H1 (cell line): ENCODE measurements around the gene RBM17. TPM values are rescaled to one million over a fixed set of nuclear protein-coding genes. Genes with fewer than 3 reads are reported as not detected.

Experiments
- CTCF ChIA-PET: fragments of 300-600 bp; sonication (Branson Sonifier 250); formaldehyde crosslinking; loops from one replicate; lab custom pipeline; 2021; ENCODE audit not compliant: partially characterized antibody; lab: Charles Lee
- POLR2A ChIA-PET: fragments of 300-600 bp; sonication (Branson Sonifier 250); formaldehyde crosslinking; loops from one replicate; lab custom pipeline; 2021; ENCODE audit warnings: inconsistent platforms; ENCODE audit not compliant: partially characterized antibody; lab: Charles Lee
- DNase-seq, 2 experiments: peaks; one replicate each; pipeline versions ENCODE4 v3.0.0 to v3.0.0-alpha.2; 2010 to 2022; ENCODE audit warnings: low spot score in 2 of 2, low read depth in 1 of 2, mixed read lengths in 1 of 2
- FAIRE-seq: peaks from 2 replicates; lab custom pipeline; 2011; peaks lifted over from hg19 to GRCh38; lab: Jason Lieb, UNC
- H2AFZ ChIP-seq: 2 replicates; pipeline ENCODE4 v1.8.1; 2012; ENCODE audit warnings: low read length, inconsistent platforms
- H2AK5ac ChIP-seq: 2 replicates; pipeline ENCODE4 v1.6.1; 2013; ENCODE audit warnings: low read depth, low read length
- H2BK120ac ChIP-seq: replicated peaks from 2 replicates; pipeline ENCODE3; 2013; ENCODE audit warnings: low read depth, low read length, inconsistent platforms
- H2BK12ac ChIP-seq: 2 replicates; pipeline ENCODE4 v1.6.1; 2013; ENCODE audit warnings: low read depth, low read length
- H2BK15ac ChIP-seq: 2 replicates; pipeline ENCODE4 v1.6.1; 2013; ENCODE audit warnings: low read length
- H2BK20ac ChIP-seq: 2 replicates; pipeline ENCODE4 v1.6.1; 2013; ENCODE audit warnings: low read length
- H2BK5ac ChIP-seq: 2 replicates; pipeline ENCODE4 v1.6.1; 2013; ENCODE audit warnings: low read depth, low read length
- H3K14ac ChIP-seq: 2 replicates; pipeline ENCODE4 v1.6.1; 2013; ENCODE audit warnings: inconsistent platforms; ENCODE audit not compliant: insufficient read length
- H3K18ac ChIP-seq: 2 replicates; pipeline ENCODE4 v1.6.1; 2013; ENCODE audit warnings: low read length; ENCODE audit errors: extremely low read depth
- H3K23ac ChIP-seq: 2 replicates; pipeline ENCODE4 v1.6.1; 2013; ENCODE audit warnings: inconsistent platforms; ENCODE audit not compliant: insufficient read length
- H3K23me2 ChIP-seq: 2 replicates; pipeline ENCODE4 v1.6.1; 2013; ENCODE audit warnings: low read depth, low read length
- H3K27ac ChIP-seq: 2 replicates; pipeline ENCODE4 v1.6.1; 2011; ENCODE audit warnings: low read depth, low read length, inconsistent platforms
- H3K27me3 ChIP-seq, 4 experiments: replicated peaks in 1 of 4; 1 replicate in 1 of 4; 2 replicates in 3 of 4; pipeline versions ENCODE4 v1.6.1 to v1.8.1; 2011 to 2013; ENCODE audit warnings: low read length in 3 of 4, mild to moderate bottlenecking in 3 of 4, inconsistent platforms in 2 of 4, mixed read lengths in 2 of 4, moderate library complexity in 1 of 4; ENCODE audit not compliant: control insufficient read depth in 3 of 4, insufficient read depth in 3 of 4; ENCODE audit errors: extremely low read depth in 1 of 4
- H3K36me3 ChIP-seq, 4 experiments: 2 replicates each; pipeline versions ENCODE4 v1.6.1 to v1.8.1; 2011 to 2013; ENCODE audit warnings: mild to moderate bottlenecking in 4 of 4, low read length in 3 of 4, moderate library complexity in 2 of 4, control low read depth in 1 of 4, inconsistent platforms in 1 of 4; ENCODE audit not compliant: insufficient read depth in 4 of 4, control insufficient read depth in 2 of 4
- H3K4ac ChIP-seq: replicated peaks from 2 replicates; pipeline ENCODE3; 2013; ENCODE audit warnings: low read length, low read depth, mixed read lengths, inconsistent platforms; ENCODE audit not compliant: insufficient read length
- H3K4me1 ChIP-seq, 4 experiments: replicated peaks in 1 of 4; 1 replicate in 1 of 4; 2 replicates in 3 of 4; pipeline versions ENCODE4 v1.6.1 to v1.8.1; 2011 to 2013; ENCODE audit warnings: low read length in 3 of 4, inconsistent platforms in 2 of 4, mixed read lengths in 1 of 4; ENCODE audit not compliant: insufficient read depth in 4 of 4, control insufficient read depth in 3 of 4
- H3K4me2 ChIP-seq, 2 experiments: 2 replicates each; pipeline versions ENCODE4 v1.6.1 to v1.8.1; 2011 to 2013; ENCODE audit warnings: low read depth in 2 of 2, low read length in 2 of 2, control low read depth in 1 of 2, inconsistent platforms in 1 of 2, mild to moderate bottlenecking in 1 of 2; ENCODE audit not compliant: insufficient read depth in 1 of 2
- H3K4me3 ChIP-seq, 4 experiments: fragments of 200-600, 300-600 bp in 1 of 4; sonication (generic), shearing (Covaris generic), sonication (Bioruptor Twin) in 1 of 4; 2 replicates each; pipeline versions ENCODE4 v1.5.1 to v1.8.1; 2011 to 2016; ENCODE audit warnings: low read length in 4 of 4, low read depth in 3 of 4, control low read depth in 2 of 4, inconsistent platforms in 2 of 4, mild to moderate bottlenecking in 2 of 4, mixed read lengths in 1 of 4, moderate library complexity in 1 of 4; ENCODE audit not compliant: insufficient read depth in 2 of 4; ENCODE audit errors: extremely low read depth in 1 of 4
- H3K56ac ChIP-seq: replicated peaks from 2 replicates; pipeline ENCODE3; 2013; ENCODE audit warnings: low read depth, mild to moderate bottlenecking, mixed read lengths, low read length, inconsistent platforms; ENCODE audit not compliant: insufficient read length
- H3K79me1 ChIP-seq: 2 replicates; pipeline ENCODE4 v1.6.1; 2013; ENCODE audit warnings: low read depth, low read length, control low read depth
- H3K79me2 ChIP-seq, 2 experiments: 2 replicates each; pipeline versions ENCODE4 v1.6.1 to v1.8.1; 2012 to 2013; ENCODE audit warnings: low read length in 2 of 2, mild to moderate bottlenecking in 2 of 2, inconsistent platforms in 1 of 2; ENCODE audit not compliant: insufficient read depth in 2 of 2, control insufficient read depth in 1 of 2
- H3K9ac ChIP-seq, 4 experiments: replicated peaks in 1 of 4; 1 replicate in 1 of 4; 2 replicates in 3 of 4; pipeline versions ENCODE4 v1.6.1 to v1.8.1; 2011 to 2013; ENCODE audit warnings: low read depth in 3 of 4, low read length in 3 of 4, control low read depth in 2 of 4, mild to moderate bottlenecking in 2 of 4, moderate library complexity in 2 of 4, inconsistent platforms in 1 of 4; ENCODE audit errors: extremely low read depth in 1 of 4
- H3K9me3 ChIP-seq, 2 experiments: 2 replicates each; pipeline versions ENCODE4 v1.6.1 to v1.8.1; 2012 to 2013; ENCODE audit warnings: mild to moderate bottlenecking in 2 of 2, moderate library complexity in 2 of 2, control low read depth in 1 of 2, inconsistent platforms in 1 of 2, low read depth in 1 of 2, low read length in 1 of 2, mixed read lengths in 1 of 2; ENCODE audit not compliant: insufficient read depth in 2 of 2
- H4K20me1 ChIP-seq, 2 experiments: replicated peaks in 1 of 2; 2 replicates each; pipeline versions ENCODE3 to v1.8.1; 2011 to 2013; ENCODE audit warnings: inconsistent platforms in 2 of 2, low read length in 2 of 2, mild to moderate bottlenecking in 1 of 2; ENCODE audit not compliant: insufficient read depth in 2 of 2, control insufficient read depth in 1 of 2
- H4K5ac ChIP-seq: 2 replicates; pipeline ENCODE4 v1.6.1; 2013; ENCODE audit warnings: low read length, low read depth, mixed read lengths, inconsistent platforms; ENCODE audit not compliant: insufficient read length
- H4K8ac ChIP-seq: 2 replicates; pipeline ENCODE4 v1.8.0; 2013; ENCODE audit warnings: mild to moderate bottlenecking, moderate library complexity, low read length, inconsistent platforms; ENCODE audit not compliant: insufficient read depth; ENCODE audit errors: extremely low read depth
- H4K91ac ChIP-seq: replicated peaks from 2 replicates; pipeline ENCODE3; 2013; ENCODE audit warnings: low read length, mixed read lengths, inconsistent platforms; ENCODE audit not compliant: insufficient read length
- E2F6 ChIP-seq: IDR thresholded peaks from 2 replicates; pipeline ENCODE4 v1.6.1; 2012; ENCODE audit warnings: inconsistent platforms
- EZH2 ChIP-seq: fragments of 200-600 bp; sonication (generic); IDR thresholded peaks from 2 replicates; pipeline ENCODE4 v1.7.1; 2012; ENCODE audit warnings: low read depth, mild to moderate bottlenecking, moderate library complexity, low read length, inconsistent platforms; ENCODE audit not compliant: severe bottlenecking
- FOSL1 ChIP-seq: IDR thresholded peaks from 2 replicates; pipeline ENCODE4 v1.6.1; 2011; ENCODE audit warnings: mild to moderate bottlenecking, low read depth, low read length, moderate library complexity; ENCODE audit not compliant: insufficient read depth
- KDM5A ChIP-seq: fragments of 200-600 bp; IDR thresholded peaks from 2 replicates; pipeline ENCODE4 v1.7.1; 2012; ENCODE audit warnings: mild to moderate bottlenecking, low read length, inconsistent platforms, mixed read lengths
- NRF1 ChIP-seq: IDR thresholded peaks from 2 replicates; pipeline ENCODE4 v1.6.1; 2011; ENCODE audit warnings: mild to moderate bottlenecking, low read depth, low read length, improper control_type of control experiment
- RFX5 ChIP-seq: IDR thresholded peaks from 2 replicates; pipeline ENCODE4 v1.6.1; 2011; ENCODE audit warnings: low read depth, low read length, improper control_type of control experiment, borderline replicate concordance
- RNF2 ChIP-seq: fragments of 200-900, 300-1000 bp; sonication (generic); IDR thresholded peaks from 2 replicates; pipeline ENCODE4 v1.7.1; 2016; ENCODE audit warnings: borderline replicate concordance, low read depth, mild to moderate bottlenecking, antibody characterized with exemption, low read length; ENCODE audit not compliant: poor library complexity, severe bottlenecking; ENCODE audit errors: missing control alignments
- SIN3A ChIP-seq, 2 experiments: IDR thresholded peaks in 1 of 2; conservative IDR thresholded peaks in 1 of 2; 2 replicates each; pipeline ENCODE4 v1.6.1; 2011 to 2012; ENCODE audit warnings: low read length in 2 of 2, improper control_type of control experiment in 1 of 2, low read depth in 1 of 2, mild to moderate bottlenecking in 1 of 2
- WGBS, 2 experiments: shearing (Covaris generic) in 1 of 2; methylation state at CpG; one replicate each; pipeline versions ENCODE4 v1.1.6 to v1.1.7; 2013 to 2015; ENCODE audit warnings: low lambda C conversion rate in 2 of 2, mixed read lengths in 2 of 2, inconsistent platforms in 1 of 2, low coverage in 1 of 2, missing lambda C conversion rate in 1 of 2; ENCODE audit not compliant: insufficient replicate concordance in 2 of 2, insufficient coverage in 1 of 2, insufficient read length in 1 of 2; ENCODE audit errors: extremely low coverage in 1 of 2, missing lambda C conversion rate in 1 of 2; 5-methylcytosine and 5-hydroxymethylcytosine counted together
- polyA plus RNA-seq, 7 experiments: library from polyadenylated mRNA; depleted of rRNA in 3 of 7; stranded (reverse) in 5 of 7; unstranded in 2 of 7; fragments of >200 nt in 5 of 7; fragments of 200-250 nt in 2 of 7; gene quantifications; 1 replicate in 5 of 7; 2 replicates in 1 of 7; 4 replicates in 1 of 7; pipeline versions ENCODE4 v1.2.1 to v1.2.3, GENCODE V29; 2011 to 2013; ENCODE audit warnings: missing spikeins in 2 of 7, mixed read lengths in 2 of 7
- total RNA-seq: library from RNA; stranded (reverse); fragmentation: NEBNext Ultra II Directional; extraction: Animal tissue kit (Norgen Biotek cat#: 25700); gene quantifications from 2 replicates; pipeline ENCODE4 v1.2.1, GENCODE V29; 2021
- TF ChIP-seq, protein P1 (sequence below): IDR thresholded peaks from 2 replicates; pipeline ENCODE4 v1.6.1; 2011; ENCODE audit warnings: low read depth, mild to moderate bottlenecking, low read length; ENCODE audit not compliant: insufficient read depth
- TF ChIP-seq, protein P2 (sequence below): IDR thresholded peaks from 2 replicates; pipeline ENCODE4 v1.6.1; 2011; ENCODE audit warnings: low read length, improper control_type of control experiment

RBM17 gene
- total and polyA plus RNA-seq, 2 of the 8 experiments (the other 6 are each of a cell fraction or from before 2014, with no cell fraction given) = 15.7 to 128 TPM

GRCh38 chr10:6119962-6120361 is 31.1 kb downstream of the RBM17 start:
- no peaks in the 10 kb centered on the region for H3K9me3 ChIP-seq
- no peak overlapping the region for H4K5ac ChIP-seq
- H3K9ac ChIP-seq = no peak overlapping the region
- H3K27ac ChIP-seq = no peak overlapping the region
- DNase-seq (no peak), FAIRE-seq (no peak)
- no peaks in the 10 kb centered on the region for H4K20me1 ChIP-seq
- H2BK15ac ChIP-seq = no peak overlapping the region
- no peak overlapping the region for H3K56ac ChIP-seq
- H2BK12ac ChIP-seq = no peak overlapping the region
- ChIA-PET POLR2A (interaction anchor here (1.3 kb wide), 1 partner anchor 14 kb away, joined by 4 read pairs; no protein-coding TSS in a partner anchor), CTCF (interaction anchor here (1.6 to 3.4 kb wide), 5 partner anchors 8 to 82 kb away, joined by 4 to 15 read pairs (median 6); partner anchors contain the start of gene PFKFB3)
- no peak overlapping the region for H3K18ac ChIP-seq
- H3K36me3 ChIP-seq = peaks cover 2 to 21% (median 4%) of the 10 kb centered on the region in 4 experiments; a peak in 6 of 8 replicates
- H3K4me1 ChIP-seq = no peaks in the 10 kb centered on the region; a peak in 2 of 7 replicates
- H3K27me3 ChIP-seq = no peaks in the 10 kb centered on the region
- H3K4ac ChIP-seq = no peak overlapping the region
- H3K79me1 ChIP-seq = no peaks in the 10 kb centered on the region; the same call in 1 of the 2 replicates
- H4K91ac ChIP-seq = no peak overlapping the region
- no peak overlapping the region for H3K23ac ChIP-seq
- H3K14ac ChIP-seq = no peak overlapping the region
- H3K4me3 ChIP-seq = no peak overlapping the region
- TF ChIP-seq, protein P1, sequence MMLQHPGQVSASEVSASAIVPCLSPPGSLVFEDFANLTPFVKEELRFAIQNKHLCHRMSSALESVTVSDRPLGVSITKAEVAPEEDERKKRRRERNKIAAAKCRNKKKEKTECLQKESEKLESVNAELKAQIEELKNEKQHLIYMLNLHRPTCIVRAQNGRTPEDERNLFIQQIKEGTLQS = no peak
- no peak for TF ChIP-seq KDM5A
- TF ChIP-seq E2F6 = no peak
- TF ChIP-seq SIN3A (conservative IDR thresholded peaks at IDR 0.05 in 1 of 2, IDR thresholded peaks at IDR 0.05 in 1 of 2; ENCODE audit: low read depth in 1 of 2, low read length in 2 of 2) = no peak
- no peak for TF ChIP-seq RNF2
- no peak for TF ChIP-seq EZH2
- TF ChIP-seq, protein P2, sequence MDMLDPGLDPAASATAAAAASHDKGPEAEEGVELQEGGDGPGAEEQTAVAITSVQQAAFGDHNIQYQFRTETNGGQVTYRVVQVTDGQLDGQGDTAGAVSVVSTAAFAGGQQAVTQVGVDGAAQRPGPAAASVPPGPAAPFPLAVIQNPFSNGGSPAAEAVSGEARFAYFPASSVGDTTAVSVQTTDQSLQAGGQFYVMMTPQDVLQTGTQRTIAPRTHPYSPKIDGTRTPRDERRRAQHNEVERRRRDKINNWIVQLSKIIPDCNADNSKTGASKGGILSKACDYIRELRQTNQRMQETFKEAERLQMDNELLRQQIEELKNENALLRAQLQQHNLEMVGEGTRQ = no peak
- no peak for TF ChIP-seq FOSL1
- TF ChIP-seq NRF1 = no peak
- TF ChIP-seq RFX5 = no peak
- 95% methylated on average over 13 of the region's 13 CpGs; no CpG with 5 or more reads in 1 of the 2 experiments for WGBS, 2 experiments
- no peak overlapping the region for H2AK5ac ChIP-seq
- H4K8ac ChIP-seq = no peak overlapping the region
- no peak overlapping the region for H2BK120ac ChIP-seq
- H2BK20ac ChIP-seq = no peak overlapping the region
- no peaks in the 10 kb centered on the region for H3K23me2 ChIP-seq
- no peak overlapping the region for H3K4me2 ChIP-seq
- no peak overlapping the region for H2AFZ ChIP-seq
- no peak overlapping the region for H2BK5ac ChIP-seq
- no peaks in the 10 kb centered on the region for H3K79me2 ChIP-seq
